ENCODE data around the gene FITM1. TPM values are rescaled to one million over a fixed set of nuclear protein-coding genes. Genes with fewer than 3 reads are reported as not detected.

The FITM1 gene
- total RNA-seq, 4 donors from 2014 or later, result 0.96 to 2.8 (median 1.2) TPM; not detected in 1

GRCh38 chr14:24139272-24139934 lies 8.9 kb downstream of the FITM1 start:
- TF ChIP-seq CTCF (IDR thresholded peaks at IDR 0.05), result no peak
- DNase-seq (ENCODE audit: low spot score) (no peak), ATAC-seq (ENCODE audit: low FRiP score) (no peak)

GRCh38 chr14:24141097-24141880 lies 10.8 kb downstream of the FITM1 start, which contains the start of gene EMC9:
TSS of gene EMC9 (minus strand) at chr14:24141591. CDS start at chr14:24141304, 287 bp downstream.
- ATAC-seq (ENCODE audit: low FRiP score), result peak; percentile 94
- TF ChIP-seq CTCF (IDR thresholded peaks at IDR 0.05), result peak in 1 of 3 donors; percentile 42
- DNase-seq (ENCODE audit: low spot score), result peak; percentile 97

- DNase-seq (ENCODE audit: low spot score) (no peak), ATAC-seq (ENCODE audit: low FRiP score) (no peak)
- TF ChIP-seq CTCF (IDR thresholded peaks at IDR 0.05), result no peak
Measured at GRCh38 chr14:24143511-24143910, 13.1 kb downstream of the FITM1 start.

- TF ChIP-seq CTCF (IDR thresholded peaks at IDR 0.05), result no peak
- DNase-seq (ENCODE audit: low spot score), result no peak
- ATAC-seq (ENCODE audit: low FRiP score), result no peak
Measured at GRCh38 chr14:24144451-24144850, 14.0 kb downstream of the FITM1 start.

- ATAC-seq (ENCODE audit: low FRiP score), result no peak
- DNase-seq (ENCODE audit: low spot score), result no peak
- TF ChIP-seq CTCF (IDR thresholded peaks at IDR 0.05), result no peak
Measured at GRCh38 chr14:24145219-24145618, 14.8 kb downstream of the FITM1 start.

- no peak for TF ChIP-seq CTCF (IDR thresholded peaks at IDR 0.05)
- ATAC-seq (ENCODE audit: low FRiP score), result peak; percentile 10
Measured at GRCh38 chr14:24145690-24146452, 15.4 kb downstream of the FITM1 start.

More at GRCh38 chr14:24145690-24146452, 15.4 kb downstream of the FITM1 start:
- no peak for DNase-seq (ENCODE audit: low spot score)
